ENCODE data around the gene IDS.

DNA sequence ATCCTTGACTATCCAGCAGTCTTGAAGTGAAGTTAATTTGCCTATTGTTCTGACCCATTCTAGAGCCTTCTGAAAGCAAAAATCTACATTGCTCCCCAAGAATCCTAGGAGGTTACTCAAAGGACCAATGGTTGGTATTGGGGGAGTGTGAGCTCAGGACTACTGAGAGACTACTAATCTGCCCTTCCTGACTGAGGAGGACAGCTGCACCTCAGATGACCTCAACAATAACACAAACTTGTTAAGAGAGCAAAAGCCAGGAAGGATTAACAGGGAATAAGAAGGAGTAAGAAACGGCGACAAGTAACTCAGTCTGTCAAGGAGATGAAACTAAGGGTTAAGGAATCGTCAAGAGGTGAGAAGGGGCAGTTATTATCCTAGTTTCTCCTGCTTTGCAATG is 43.4 kb downstream of the IDS start:
- TF ChIP-seq CTCF (IDR thresholded peaks at IDR 0.05; ENCODE audit: low read depth, low read length, poor library complexity, severe bottlenecking) (no peak), EZH2phosphoT487 (IDR thresholded peaks at IDR 0.05; ENCODE audit: borderline replicate concordance, low read length) (no peak)
